ENCODE data around the gene COL27A1. TPM values are rescaled to one million over a fixed set of nuclear protein-coding genes. Genes with fewer than 3 reads are reported as not detected.

The COL27A1 gene
- total RNA-seq, 4 donors from 2014 or later: 1.0 to 5.7 (median 3.3) TPM

DNA sequence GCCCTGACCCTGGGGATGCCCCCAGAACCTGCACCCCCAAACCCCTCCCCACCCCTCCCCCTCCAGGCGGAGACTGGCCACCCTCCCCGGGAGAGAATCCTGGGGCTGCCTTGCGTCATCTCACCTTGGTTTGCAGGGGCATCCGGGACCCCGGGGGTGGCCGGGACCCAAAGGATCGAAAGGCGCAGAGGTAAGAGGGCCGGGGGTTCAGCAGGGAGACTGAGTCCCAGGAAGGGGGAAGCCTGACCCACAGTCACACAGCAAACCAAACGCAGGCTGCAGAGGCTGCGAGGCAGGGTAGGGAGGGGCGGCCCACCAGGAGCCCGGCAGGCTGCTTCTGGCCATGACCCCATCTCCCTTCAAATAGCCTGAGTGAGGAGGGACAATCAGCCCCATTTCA lies 133.8 kb downstream of the COL27A1 start:
- no peaks in the 10 kb centered on the region for H3K9me3 ChIP-seq

DNA sequence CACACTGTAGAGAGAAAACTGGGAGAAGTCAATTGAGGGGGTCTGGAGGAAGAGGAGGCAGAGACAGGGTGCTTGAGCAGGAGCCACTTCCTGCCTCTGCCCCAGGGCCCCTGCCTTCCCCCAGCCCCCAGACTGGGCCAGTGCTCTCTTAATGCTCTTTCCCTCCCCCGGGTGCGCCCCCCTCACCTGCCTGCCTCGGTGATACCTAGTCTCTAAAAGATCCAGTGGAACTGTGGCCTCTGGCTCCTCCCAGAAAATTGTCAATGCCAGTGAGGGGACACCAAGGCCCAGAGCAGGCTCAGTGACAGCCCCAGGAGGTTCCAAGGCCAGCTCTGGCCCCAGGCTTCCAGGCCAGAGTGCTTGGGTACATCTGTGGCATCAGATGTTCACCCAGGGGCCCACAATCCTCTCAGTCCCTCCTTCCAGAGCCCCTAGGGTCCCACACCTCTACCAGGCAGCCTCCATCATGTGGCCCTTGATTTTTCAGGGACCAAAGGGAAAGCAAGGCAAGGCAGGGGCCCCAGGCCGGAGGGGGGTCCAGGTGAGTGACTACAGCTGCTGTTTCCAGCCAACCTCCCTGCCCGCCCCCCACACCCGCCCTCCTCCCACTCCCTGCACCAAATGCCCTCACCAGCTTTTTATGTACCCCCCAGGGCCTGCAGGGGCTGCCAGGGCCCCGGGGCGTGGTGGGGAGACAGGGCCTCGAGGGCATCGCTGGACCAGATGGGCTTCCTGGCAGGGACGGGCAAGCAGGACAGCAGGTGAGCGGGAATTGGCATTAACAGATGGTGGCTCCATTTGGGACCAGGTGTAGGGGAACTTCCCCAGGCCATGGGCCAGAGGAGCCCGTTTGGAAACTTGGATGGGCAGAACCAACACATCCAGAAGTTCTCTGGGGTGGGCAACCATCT lies 134.5 kb downstream of the COL27A1 start:
- Histone ChIP-seq H3K9me3 (peaks cover 0 to 7% (median 0%) of the 10 kb centered on the region in 3 donors), H3K27me3 (no peaks in the 10 kb centered on the region), H3K4me1 (no peaks in the 10 kb centered on the region), H3K4me3 (no peak overlapping the region), H3K27ac (no peak overlapping the region), H3K36me3 (peaks cover 0 to 12% of the 10 kb centered on the region in 2 donors)
- ATAC-seq: no peak
- 83 to 94% methylated on average over 1 to 3 of the region's 13 CpGs for WGBS, 2 donors (ENCODE audit: low coverage in 1 of 2)
- TF ChIP-seq EP300 (IDR thresholded peaks at IDR 0.05) (no peak), POLR2AphosphoS5 (IDR thresholded peaks at IDR 0.05) (no peak), POLR2A (IDR thresholded peaks at IDR 0.05) (no peak)
- TF ChIP-seq, protein P1, sequence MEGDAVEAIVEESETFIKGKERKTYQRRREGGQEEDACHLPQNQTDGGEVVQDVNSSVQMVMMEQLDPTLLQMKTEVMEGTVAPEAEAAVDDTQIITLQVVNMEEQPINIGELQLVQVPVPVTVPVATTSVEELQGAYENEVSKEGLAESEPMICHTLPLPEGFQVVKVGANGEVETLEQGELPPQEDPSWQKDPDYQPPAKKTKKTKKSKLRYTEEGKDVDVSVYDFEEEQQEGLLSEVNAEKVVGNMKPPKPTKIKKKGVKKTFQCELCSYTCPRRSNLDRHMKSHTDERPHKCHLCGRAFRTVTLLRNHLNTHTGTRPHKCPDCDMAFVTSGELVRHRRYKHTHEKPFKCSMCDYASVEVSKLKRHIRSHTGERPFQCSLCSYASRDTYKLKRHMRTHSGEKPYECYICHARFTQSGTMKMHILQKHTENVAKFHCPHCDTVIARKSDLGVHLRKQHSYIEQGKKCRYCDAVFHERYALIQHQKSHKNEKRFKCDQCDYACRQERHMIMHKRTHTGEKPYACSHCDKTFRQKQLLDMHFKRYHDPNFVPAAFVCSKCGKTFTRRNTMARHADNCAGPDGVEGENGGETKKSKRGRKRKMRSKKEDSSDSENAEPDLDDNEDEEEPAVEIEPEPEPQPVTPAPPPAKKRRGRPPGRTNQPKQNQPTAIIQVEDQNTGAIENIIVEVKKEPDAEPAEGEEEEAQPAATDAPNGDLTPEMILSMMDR (IDR thresholded peaks at IDR 0.05): no peak

More for the DNA sequence above, 133.8 kb downstream of the COL27A1 start:
- Histone ChIP-seq H3K4me1 (no peaks in the 10 kb centered on the region), H3K27me3 (no peaks in the 10 kb centered on the region), H3K36me3 (peaks cover 0 to 7% of the 10 kb centered on the region in 2 donors), H3K27ac (no peak overlapping the region), H3K4me3 (no peak overlapping the region)
- 84 to 87% methylated on average over 3 of the region's 13 CpGs for WGBS, 2 donors (ENCODE audit: low coverage in 1 of 2)
- no peak for TF ChIP-seq POLR2A (IDR thresholded peaks at IDR 0.05)
- TF ChIP-seq EP300 (IDR thresholded peaks at IDR 0.05): no peak
- no peak for TF ChIP-seq POLR2AphosphoS5 (IDR thresholded peaks at IDR 0.05)
- TF ChIP-seq, protein P1 (IDR thresholded peaks at IDR 0.05): no peak
- ATAC-seq: no peak

DNA sequence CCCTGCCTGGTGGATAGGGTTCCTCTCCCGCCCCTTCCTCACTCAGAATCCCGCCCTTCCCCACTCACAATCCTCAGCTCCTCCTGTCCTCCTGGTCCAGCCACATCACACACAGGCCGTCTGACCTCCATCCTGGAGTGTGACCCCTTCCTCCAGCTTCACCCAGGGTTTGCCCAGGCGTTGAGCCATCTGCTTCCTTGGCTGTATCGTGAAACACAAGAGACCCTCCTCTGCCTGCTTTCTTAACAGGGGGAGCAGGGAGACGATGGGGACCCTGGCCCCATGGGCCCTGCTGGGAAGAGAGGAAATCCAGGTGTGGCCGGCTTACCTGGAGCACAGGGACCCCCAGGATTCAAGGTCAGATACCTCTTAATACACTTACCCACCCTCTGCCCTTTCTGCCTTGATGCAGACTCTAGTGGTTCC lies 135.2 kb downstream of the COL27A1 start:
- ATAC-seq: peak; percentile 15
- 50 to 80% methylated on average over 1 to 2 of the region's 7 CpGs for WGBS, 2 donors (ENCODE audit: low coverage in 1 of 2)
- Histone ChIP-seq H3K4me3 (no peak overlapping the region), H3K9me3 (peaks cover 0 to 14% (median 0%) of the 10 kb centered on the region in 3 donors), H3K27me3 (no peaks in the 10 kb centered on the region), H3K4me1 (no peaks in the 10 kb centered on the region), H3K36me3 (peaks cover 0 to 19% of the 10 kb centered on the region in 2 donors), H3K27ac (no peak overlapping the region)
- no peak for TF ChIP-seq EP300 (IDR thresholded peaks at IDR 0.05)
- no peak for TF ChIP-seq POLR2AphosphoS5 (IDR thresholded peaks at IDR 0.05)
- TF ChIP-seq, protein P1 (IDR thresholded peaks at IDR 0.05): no peak
- TF ChIP-seq POLR2A (IDR thresholded peaks at IDR 0.05): no peak

DNA sequence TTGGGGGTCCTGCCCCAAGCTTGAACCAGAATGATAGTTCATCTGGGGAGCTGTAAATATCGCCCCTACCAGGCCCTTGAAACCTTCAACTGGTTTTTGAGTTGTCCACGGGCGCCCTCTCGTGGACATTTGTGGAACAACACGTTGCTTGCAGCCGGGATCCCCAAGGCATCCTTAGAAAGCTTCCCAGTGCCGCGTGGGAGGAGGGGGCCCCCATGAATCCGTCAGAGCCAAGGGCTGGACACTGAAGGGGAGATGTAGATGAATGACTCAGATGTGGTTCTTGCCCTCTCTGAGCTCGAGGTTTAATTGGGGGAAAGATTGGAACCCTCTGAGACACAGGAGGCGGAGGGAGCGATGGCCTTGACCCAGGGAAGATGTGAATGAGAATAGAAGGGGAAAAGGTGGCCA lies 135.7 kb downstream of the COL27A1 start:
- no peak overlapping the region for H3K27ac ChIP-seq
- no peak overlapping the region for H3K4me3 ChIP-seq
- H3K27me3 ChIP-seq: no peaks in the 10 kb centered on the region
- peaks cover 0 to 22% of the 10 kb centered on the region in 2 donors for H3K36me3 ChIP-seq
- no peaks in the 10 kb centered on the region for H3K4me1 ChIP-seq
- 25% methylated on average over 9 of the region's 12 CpGs; no CpG with 5 or more reads in 1 of the 2 donors for WGBS, 2 donors (ENCODE audit: low coverage in 1 of 2)
- peaks cover 0 to 17% (median 0%) of the 10 kb centered on the region in 3 donors for H3K9me3 ChIP-seq
- TF ChIP-seq, protein P1 (IDR thresholded peaks at IDR 0.05): peak in 3 of 4 experiments; percentile 86 to 98 (median 92)
- TF ChIP-seq POLR2AphosphoS5 (IDR thresholded peaks at IDR 0.05): no peak
- peak; percentile 57 for ATAC-seq
